GM12864 (cell line): ENCODE results near the gene EP400.

Source experiments
- DNase-seq: peaks from one replicate; pipeline ENCODE4 v3.0.0-alpha.2; 2011; ENCODE audit warnings: low read depth
- H3K4me3 ChIP-seq: 2 replicates; pipeline ENCODE4 v1.5.1; 2011; ENCODE audit warnings: mild to moderate bottlenecking, low read depth, low read length, control low read depth
- CTCF ChIP-seq: IDR thresholded peaks from 2 replicates; pipeline ENCODE4 v1.5.1; 2011; ENCODE audit warnings: low read depth, mild to moderate bottlenecking, moderate library complexity, low read length, control low read depth, inconsistent platforms; ENCODE audit errors: missing control alignments

EP400 gene

GRCh38 chr12:131962069-131962468, 12.3 kb downstream of the EP400 start:
- H3K4me3 ChIP-seq: no peak overlapping the region
- no peak for DNase-seq
- no peak for TF ChIP-seq CTCF

DNA sequence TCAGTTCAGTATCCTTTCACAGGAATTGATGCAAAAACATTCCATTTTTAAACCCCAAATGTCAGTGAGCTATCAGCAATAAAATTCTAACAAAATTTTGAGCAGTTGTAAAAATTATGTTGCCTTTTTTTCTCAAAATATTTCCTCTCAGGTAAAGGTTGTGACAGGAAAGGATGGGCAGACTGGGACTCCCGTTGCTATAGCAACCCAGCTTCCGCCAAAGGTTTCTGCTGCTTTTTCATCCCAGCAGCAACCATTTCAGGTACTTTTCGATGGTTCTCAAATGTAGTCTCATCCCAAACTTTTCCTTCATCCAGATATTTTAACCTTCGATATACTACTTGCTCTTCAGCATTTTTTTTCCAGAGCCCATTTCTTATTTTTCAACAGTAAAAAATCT, 13.6 kb downstream of the EP400 start:
- TF ChIP-seq CTCF: no peak
- DNase-seq: no peak
- no peak overlapping the region for H3K4me3 ChIP-seq

GRCh38 chr12:131965073-131965472, 15.3 kb downstream of the EP400 start:
- H3K4me3 ChIP-seq: no peak overlapping the region
- no peak for DNase-seq
- no peak for TF ChIP-seq CTCF

GRCh38 chr12:131971226-131971625, 21.5 kb downstream of the EP400 start:
- TF ChIP-seq CTCF: no peak
- no peak for DNase-seq
- no peak overlapping the region for H3K4me3 ChIP-seq

GRCh38 chr12:131975228-131975627, 25.5 kb downstream of the EP400 start:
- DNase-seq: no peak
- TF ChIP-seq CTCF: no peak
- H3K4me3 ChIP-seq: no peak overlapping the region

DNA sequence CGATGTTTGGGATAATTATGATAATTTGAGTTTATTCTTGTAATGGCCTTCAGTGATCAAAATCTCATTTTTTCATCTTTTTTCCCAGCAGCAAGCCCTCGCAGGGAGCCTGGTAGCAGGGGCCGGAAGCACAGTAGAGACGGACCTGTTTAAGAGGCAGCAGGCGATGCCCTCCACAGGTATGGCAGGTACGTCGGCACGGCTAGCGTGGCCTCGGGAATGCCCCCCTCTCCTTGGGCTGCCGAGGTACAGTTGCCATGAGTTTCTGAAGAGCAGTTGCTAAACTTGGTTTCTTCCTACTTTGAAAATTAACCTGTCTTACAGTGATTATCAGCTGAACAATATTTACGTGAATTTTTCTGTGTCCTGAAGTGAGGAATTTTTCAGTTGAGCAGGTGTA, 29.9 kb downstream of the EP400 start:
- TF ChIP-seq CTCF: no peak
- no peak for DNase-seq
- H3K4me3 ChIP-seq: no peak overlapping the region

DNA sequence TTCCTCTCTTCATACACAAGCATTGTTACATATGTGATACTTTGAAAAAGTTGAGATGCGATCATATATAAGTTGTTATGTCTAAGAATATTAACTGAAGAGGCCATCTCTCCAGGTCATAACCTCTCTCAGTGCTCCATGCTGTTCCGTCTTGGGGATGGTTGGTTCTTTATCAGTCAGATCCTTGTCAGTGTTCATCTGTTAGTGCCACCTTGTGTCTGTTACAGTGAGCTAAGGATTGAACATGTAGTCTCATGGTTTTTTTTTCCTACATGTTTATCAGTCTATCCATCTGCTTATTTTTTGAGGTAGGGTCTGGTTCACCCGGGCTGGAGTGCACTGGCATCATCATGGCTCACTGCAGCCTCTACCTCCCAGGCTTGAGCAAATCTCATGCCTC, 30.5 kb downstream of the EP400 start:
- no peak for DNase-seq

More for the DNA sequence above, 30.5 kb downstream of the EP400 start:
- TF ChIP-seq CTCF: no peak
- no peak overlapping the region for H3K4me3 ChIP-seq
